ENCODE data around the gene FGF13. TPM values are rescaled to one million over a fixed set of nuclear protein-coding genes. Genes with fewer than 3 reads are reported as not detected.

The FGF13 gene
- total and polyA plus RNA-seq, 4 donors: 0.51 to 2.2 (median 0.79) TPM

DNA sequence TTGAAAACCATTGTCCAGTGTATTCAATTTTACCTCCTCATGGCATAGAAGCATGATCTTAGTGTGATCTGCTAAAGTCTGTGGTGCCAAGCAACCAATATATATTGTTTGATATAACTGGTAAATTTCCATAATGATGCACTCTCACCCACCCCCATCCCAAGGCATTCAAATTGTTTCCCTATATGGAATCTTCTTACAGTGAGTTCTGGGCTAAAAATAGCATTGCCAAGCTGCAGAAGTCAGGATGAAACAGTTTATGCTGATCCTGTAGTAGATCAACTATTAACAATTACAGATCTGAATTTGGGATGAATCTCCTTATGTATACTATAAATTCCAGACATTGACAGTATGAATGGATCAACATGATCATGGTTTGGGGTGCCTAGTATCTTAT is 20.9 kb downstream of the FGF13 start:
- Histone ChIP-seq H3K4me3 (ENCODE audit: low read depth in 1 of 3, low read length in 3 of 3) (no peak overlapping the region), H3K36me3 (ENCODE audit: control insufficient read depth in 4 of 4, insufficient read depth in 3 of 4, low read depth in 1 of 4, low read length in 3 of 4) (no peaks in the 10 kb centered on the region), H3K9ac (ENCODE audit: low read depth in 1 of 2, low read length in 2 of 2) (no peak overlapping the region), H3K27ac (ENCODE audit: low read depth in 1 of 2, low read length in 2 of 2) (no peak overlapping the region), H3K27me3 (ENCODE audit: control insufficient read depth in 4 of 4, insufficient read depth in 4 of 4, low read length in 3 of 4) (no peaks in the 10 kb centered on the region), H3K9me3 (ENCODE audit: control insufficient read depth in 4 of 4, low read length in 3 of 4) (no peaks in the 10 kb centered on the region), H3K4me1 (ENCODE audit: control insufficient read depth in 4 of 4, insufficient read depth in 4 of 4, low read length in 3 of 4) (no peaks in the 10 kb centered on the region)
- TF ChIP-seq, protein P1, sequence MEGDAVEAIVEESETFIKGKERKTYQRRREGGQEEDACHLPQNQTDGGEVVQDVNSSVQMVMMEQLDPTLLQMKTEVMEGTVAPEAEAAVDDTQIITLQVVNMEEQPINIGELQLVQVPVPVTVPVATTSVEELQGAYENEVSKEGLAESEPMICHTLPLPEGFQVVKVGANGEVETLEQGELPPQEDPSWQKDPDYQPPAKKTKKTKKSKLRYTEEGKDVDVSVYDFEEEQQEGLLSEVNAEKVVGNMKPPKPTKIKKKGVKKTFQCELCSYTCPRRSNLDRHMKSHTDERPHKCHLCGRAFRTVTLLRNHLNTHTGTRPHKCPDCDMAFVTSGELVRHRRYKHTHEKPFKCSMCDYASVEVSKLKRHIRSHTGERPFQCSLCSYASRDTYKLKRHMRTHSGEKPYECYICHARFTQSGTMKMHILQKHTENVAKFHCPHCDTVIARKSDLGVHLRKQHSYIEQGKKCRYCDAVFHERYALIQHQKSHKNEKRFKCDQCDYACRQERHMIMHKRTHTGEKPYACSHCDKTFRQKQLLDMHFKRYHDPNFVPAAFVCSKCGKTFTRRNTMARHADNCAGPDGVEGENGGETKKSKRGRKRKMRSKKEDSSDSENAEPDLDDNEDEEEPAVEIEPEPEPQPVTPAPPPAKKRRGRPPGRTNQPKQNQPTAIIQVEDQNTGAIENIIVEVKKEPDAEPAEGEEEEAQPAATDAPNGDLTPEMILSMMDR (IDR thresholded peaks at IDR 0.05; ENCODE audit: low read depth, low read length, missing input control): no peak
- TF ChIP-seq HNF4G (IDR thresholded peaks at IDR 0.05) (no peak), GABPA (IDR thresholded peaks at IDR 0.05 in 1 of 2, conservative IDR thresholded peaks at IDR 0.05 in 1 of 2) (no peak), FOXA1 (IDR thresholded peaks at IDR 0.05) (no peak), SP1 (IDR thresholded peaks at IDR 0.05) (no peak), HNF4A (conservative IDR thresholded peaks at IDR 0.05) (no peak)
- no peak for DNase-seq (ENCODE audit: low spot score)

DNA sequence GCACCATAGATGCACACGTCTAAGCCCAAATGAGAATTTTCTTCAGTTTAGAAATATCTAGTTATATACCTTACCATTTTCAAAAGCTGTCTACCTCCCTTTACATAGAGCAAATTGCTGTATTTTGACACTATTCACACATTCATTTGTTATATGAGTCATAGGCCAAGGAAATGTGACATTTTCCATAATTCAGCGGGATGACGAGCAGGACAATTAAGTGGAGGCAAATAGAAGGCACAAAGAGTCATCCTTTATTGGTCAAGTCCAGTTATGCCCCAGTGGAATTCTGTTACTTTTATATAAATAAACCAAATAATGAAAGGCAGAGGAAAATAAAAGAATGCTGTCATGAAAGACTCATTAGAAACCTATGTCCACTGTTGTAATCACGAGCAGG is 27.9 kb downstream of the FGF13 start:
- no peaks in the 10 kb centered on the region for H3K36me3 ChIP-seq (ENCODE audit: control insufficient read depth in 4 of 4, insufficient read depth in 3 of 4, low read depth in 1 of 4, low read length in 3 of 4)
- no peaks in the 10 kb centered on the region for H3K4me1 ChIP-seq (ENCODE audit: control insufficient read depth in 4 of 4, insufficient read depth in 4 of 4, low read length in 3 of 4)
- WGBS: 72% methylated on average over 4 of the region's 4 CpGs
- DNase-seq (ENCODE audit: low spot score): no peak
- no peaks in the 10 kb centered on the region for H3K9me3 ChIP-seq (ENCODE audit: control insufficient read depth in 4 of 4, low read length in 3 of 4)
- no peak overlapping the region for H3K9ac ChIP-seq (ENCODE audit: low read depth in 1 of 2, low read length in 2 of 2)
- no peak overlapping the region for H3K4me3 ChIP-seq (ENCODE audit: low read depth in 1 of 3, low read length in 3 of 3)
- H3K27ac ChIP-seq (ENCODE audit: low read depth in 1 of 2, low read length in 2 of 2): no peak overlapping the region
- no peak for TF ChIP-seq HNF4G (IDR thresholded peaks at IDR 0.05)
- peaks cover 0 to 2% (median 0%) of the 10 kb centered on the region in 4 donors for H3K27me3 ChIP-seq (ENCODE audit: control insufficient read depth in 4 of 4, insufficient read depth in 4 of 4, low read length in 3 of 4)

DNA sequence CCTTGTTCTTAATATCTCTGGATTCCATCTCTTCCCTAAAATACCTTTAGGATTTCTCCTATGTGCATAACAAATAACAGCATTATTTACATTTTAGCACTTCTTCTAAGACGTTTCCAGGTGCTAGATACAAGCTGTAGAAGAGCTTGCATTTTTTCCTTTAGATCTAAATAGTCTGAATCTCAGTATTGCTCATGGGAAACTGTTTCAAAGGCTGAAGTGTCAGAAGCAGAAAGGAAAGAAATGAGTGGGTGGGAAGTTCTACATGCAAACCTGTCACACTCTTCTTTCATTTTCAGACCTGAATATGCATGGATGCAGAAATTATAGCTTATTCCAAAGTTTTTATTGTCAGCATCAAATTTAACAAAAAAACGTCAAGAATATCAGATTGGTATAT is 41.8 kb downstream of the FGF13 start:
- WGBS: 18% methylated on average over 2 of the region's 2 CpGs
- H3K4me1 ChIP-seq (ENCODE audit: control insufficient read depth in 4 of 4, insufficient read depth in 4 of 4, low read length in 3 of 4): no peaks in the 10 kb centered on the region
- no peaks in the 10 kb centered on the region for H3K36me3 ChIP-seq (ENCODE audit: control insufficient read depth in 4 of 4, insufficient read depth in 3 of 4, low read depth in 1 of 4, low read length in 3 of 4)
- no peak overlapping the region for H3K9ac ChIP-seq (ENCODE audit: low read depth in 1 of 2, low read length in 2 of 2)
- no peak for TF ChIP-seq MAX (IDR thresholded peaks at IDR 0.05)
- TF ChIP-seq FOXA2 (IDR thresholded peaks at IDR 0.05): no peak
- TF ChIP-seq SP1 (IDR thresholded peaks at IDR 0.05): no peak
- TF ChIP-seq REST (IDR thresholded peaks at IDR 0.05): no peak
- TF ChIP-seq YY1 (IDR thresholded peaks at IDR 0.05): no peak
- TF ChIP-seq EGR1 (IDR thresholded peaks at IDR 0.05; ENCODE audit: low read depth in 2 of 2): no peak
- no peak for TF ChIP-seq TAF1 (conservative IDR thresholded peaks at IDR 0.05)
- no peak for TF ChIP-seq HNF4G (IDR thresholded peaks at IDR 0.05)
- TF ChIP-seq JUND (IDR thresholded peaks at IDR 0.05): no peak
- TF ChIP-seq, protein P1 (IDR thresholded peaks at IDR 0.05; ENCODE audit: low read depth, low read length, missing input control): no peak
- no peak overlapping the region for H3K4me3 ChIP-seq (ENCODE audit: low read depth in 1 of 3, low read length in 3 of 3)
- DNase-seq (ENCODE audit: low spot score): no peak
- H3K27me3 ChIP-seq (ENCODE audit: control insufficient read depth in 4 of 4, insufficient read depth in 4 of 4, low read length in 3 of 4): peaks cover 0 to 4% (median 0%) of the 10 kb centered on the region in 4 donors
- H3K9me3 ChIP-seq (ENCODE audit: control insufficient read depth in 4 of 4, low read length in 3 of 4): no peaks in the 10 kb centered on the region
- H3K27ac ChIP-seq (ENCODE audit: low read depth in 1 of 2, low read length in 2 of 2): no peak overlapping the region

All from liver (tissue), 9 donors.